GM18511 (cell line): ENCODE results near the gene OR10AD1.

Source experiments
- ATAC-seq: cut with Tn5 transposase; IDR thresholded peaks from one replicate; pipeline ENCODE4 v1.9.1; 2021; ENCODE audit warnings: mild to moderate bottlenecking, moderate library complexity; ENCODE audit not compliant: unreplicated experiment

OR10AD1 gene

DNA sequence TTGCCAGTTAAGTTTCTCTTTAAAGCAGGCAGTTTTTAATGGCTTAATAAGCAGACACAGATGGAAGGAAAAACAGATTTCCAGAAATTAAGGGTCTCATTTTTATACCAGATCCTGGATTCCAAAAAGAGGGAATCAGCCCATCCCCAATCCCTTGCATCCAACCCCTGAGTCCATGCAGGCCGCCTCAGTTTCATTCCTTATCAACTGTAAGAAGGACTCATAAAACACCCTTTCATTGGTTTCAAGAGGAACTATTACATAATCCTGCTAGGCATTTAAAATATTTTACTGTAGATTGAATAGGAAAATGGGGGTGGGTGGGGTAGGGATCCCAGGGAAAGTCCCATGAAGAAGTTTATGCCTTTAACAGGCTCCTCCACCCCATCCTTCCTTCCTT lies 10.2 kb downstream of the OR10AD1 start:
- ATAC-seq: no peak

DNA sequence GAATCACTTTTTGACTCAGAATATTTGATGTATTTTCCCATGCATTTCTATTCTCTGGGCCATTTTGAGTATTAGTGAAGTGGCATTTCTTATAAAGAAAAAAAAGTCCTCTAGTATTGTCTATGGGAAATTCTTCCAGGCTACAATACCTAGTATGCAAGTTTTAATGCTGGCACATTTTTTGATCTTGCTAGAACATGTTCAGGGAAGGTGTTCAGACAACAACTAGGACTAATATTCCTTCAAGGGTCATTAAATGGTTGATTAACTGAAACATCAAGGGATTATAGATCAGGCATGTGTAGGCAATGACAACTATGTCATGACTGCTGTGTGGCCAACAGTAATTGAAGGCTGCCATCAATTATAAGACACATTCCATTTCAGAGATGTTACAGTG lies 12.0 kb downstream of the OR10AD1 start:
- no peak for ATAC-seq

DNA sequence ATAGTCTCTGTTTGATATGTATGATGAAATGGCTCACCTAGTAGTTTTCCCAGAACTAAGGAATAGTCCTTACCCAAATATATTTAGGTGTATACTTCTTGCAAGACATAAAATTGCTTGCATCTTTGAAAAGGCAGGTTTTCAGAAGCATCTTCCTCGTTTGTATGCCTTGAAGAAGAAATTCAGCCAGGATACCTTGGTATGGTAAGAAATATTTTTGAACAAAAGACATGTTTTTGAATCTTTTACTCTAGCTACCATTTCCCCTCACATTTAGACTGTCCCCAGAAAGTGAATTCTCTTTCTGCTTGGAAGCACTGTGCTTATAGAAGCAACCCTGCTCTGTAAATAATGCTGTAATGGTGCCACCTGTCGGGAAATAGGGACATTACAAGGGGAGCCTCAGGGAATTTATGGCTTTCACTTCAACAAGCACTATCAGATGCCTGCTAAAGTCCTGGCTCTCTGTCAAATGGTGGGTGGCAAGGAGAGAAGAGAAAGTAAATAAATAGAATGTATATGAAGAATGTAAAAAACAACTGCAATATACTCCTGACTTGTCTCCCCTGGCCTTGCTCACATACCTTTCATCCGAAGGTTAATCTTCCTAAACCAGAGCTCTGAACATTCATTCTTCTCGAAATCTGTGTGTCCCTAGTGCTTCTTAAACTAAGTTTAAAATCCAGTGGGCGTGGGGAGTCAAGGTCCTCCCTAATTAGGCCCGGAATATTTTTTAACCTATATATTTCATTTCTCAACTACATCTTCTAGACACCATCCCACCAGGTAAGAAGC lies 13.6 kb downstream of the OR10AD1 start:
- ATAC-seq: peak; percentile 59

GRCh38 chr12:48187916-48188695 lies 15.0 kb downstream of the OR10AD1 start:
- ATAC-seq: no peak

DNA sequence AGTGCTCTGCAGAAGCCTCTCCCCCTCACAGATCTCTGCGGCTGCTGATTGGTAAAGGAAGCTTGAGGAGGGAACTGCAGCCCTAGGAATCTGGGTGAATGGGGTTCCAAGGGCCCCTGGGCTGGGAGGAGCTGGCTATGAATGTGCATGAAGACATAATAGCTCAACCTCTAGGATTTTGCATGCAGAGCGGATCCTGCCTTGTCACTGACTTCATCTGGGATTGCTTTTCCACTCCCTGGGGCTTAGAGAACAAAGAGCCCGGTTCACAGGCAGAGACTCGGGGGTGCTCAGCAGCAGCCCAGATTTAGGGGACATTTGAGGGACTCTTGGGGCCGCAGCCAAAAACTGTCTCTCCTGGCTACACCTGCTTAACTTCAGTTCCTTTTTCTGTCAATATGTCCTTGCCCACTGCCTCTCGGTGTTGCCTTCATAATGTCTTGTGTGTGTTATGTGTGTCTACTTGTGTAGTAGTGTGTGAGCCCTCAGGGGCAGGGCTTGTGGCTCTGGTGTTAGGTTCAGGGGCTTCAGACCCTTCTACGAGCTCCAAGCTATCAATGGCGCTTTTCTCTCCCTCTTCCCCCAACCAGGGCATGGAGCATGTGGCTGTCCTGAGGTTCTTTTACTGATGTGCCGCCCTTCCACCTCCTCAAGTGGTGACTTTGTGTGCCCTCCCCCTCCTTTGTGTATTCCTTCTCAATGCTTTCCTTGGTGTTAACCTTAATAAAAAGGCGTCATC lies 17.7 kb downstream of the OR10AD1 start:
- ATAC-seq: no peak

DNA sequence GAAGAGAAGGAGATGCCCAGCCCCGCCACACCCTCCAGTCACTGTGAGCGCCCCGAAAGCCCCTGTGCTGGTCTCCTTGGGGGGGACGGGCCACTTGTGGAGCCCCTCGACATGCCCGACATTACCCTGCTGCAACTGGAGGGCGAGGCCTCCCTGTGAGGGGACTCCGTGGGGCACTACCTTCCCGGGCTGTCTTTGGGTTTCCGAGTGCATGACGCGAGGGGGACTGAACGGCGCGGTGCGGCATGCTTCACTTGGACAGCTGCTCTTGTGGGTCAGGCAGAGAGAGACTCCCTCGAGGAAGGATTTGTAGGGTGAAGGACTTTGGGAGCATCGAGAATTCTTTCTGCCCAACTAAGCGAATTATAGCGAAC lies 18.6 kb downstream of the OR10AD1 start:
- ATAC-seq: no peak

DNA sequence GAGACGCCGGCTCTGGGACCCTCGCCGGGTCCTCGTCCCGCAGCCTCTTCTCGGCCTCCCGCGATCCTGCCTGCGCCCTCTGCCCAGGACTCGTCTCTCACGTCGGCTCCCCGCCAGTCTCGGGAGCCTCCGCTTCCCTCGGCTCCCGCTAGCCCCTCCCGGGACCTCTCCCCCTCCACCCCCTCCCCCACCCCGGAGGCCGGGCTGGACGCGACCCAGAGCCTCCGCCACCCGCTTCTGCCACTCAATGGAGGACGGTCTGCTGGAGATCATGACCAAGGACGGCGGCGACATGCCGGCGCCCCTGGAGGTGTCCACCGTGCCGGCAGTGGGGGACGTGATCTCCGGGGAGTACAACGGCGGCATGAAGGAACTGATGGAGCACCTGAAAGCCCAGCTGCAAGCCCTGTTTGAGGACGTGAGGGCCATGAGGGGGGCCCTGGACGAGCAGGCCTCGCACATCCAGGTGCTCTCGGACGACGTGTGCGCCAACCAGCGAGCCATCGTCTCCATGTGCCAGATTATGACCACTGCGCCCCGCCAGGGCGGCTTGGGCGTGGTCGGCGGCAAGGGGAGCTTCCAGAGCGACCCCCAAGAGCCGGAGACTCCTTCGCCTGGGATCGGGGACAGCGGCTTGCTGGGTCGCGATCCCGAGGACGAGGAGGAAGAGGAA lies 19.1 kb downstream of the OR10AD1 start:
- ATAC-seq: peak; percentile 5

DNA sequence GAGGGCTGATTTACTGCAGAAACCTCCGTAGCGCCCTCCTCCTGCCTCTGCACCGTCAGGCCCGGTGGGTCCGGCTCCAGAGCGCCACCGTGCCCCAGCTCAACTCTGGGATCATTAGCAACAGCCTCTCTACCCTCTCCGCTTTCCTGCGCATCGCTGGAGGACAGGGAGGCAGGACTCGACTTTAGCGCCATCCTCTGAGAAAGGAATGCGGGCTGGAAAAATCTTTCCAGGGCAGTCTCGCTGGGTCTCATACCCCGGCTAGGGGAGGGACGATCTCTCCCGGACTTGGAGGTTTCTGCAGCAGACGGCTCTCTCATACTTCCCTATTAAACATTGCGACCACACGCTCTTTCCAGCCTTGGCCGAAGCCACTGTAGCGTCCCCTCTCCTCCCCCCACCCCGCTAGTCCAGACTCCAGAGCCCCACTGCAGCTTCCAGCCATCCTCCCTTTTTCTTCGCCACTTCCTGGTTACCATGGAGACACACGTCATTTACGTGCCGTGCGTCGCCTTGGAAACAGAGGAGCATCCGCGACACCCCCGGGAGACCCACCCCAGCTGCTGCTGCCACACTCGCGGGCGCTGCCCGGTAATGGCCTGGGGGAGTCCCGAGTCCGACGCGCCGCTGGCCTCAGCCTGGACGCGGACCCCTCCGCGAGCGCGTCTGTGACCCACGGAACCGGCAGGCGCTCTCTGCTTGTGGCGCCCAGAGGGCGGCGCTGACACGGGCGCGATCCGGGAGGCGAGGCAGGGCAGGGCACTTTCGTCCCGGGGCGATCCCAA lies 19.8 kb downstream of the OR10AD1 start, which contains the start of gene CCDC184:
Gene CCDC184 (plus strand): TSS at position 554 of the 785 bp plus-strand sequence. CDS start 479 bp downstream, outside the sequence.
- ATAC-seq: peak; percentile 75

DNA sequence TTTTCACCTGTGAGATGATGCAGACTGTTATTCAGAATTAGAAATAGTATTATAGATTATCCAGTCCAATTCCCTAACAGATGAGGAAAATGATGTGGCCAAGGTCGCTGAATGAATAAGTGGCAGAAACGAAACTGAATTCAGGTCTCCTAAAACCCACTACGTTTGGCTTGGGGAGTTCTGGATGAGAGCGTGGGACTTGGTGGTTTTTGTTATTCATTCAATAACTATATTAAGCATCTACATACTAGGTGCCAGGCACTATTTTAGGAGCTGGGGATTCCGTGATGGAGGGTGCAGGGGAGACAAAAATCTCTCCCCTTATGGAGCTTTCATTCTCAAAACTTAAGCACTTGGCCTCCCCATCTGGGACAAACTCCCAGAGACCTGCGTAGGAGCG lies 20.5 kb downstream of the OR10AD1 start:
- ATAC-seq: no peak

DNA sequence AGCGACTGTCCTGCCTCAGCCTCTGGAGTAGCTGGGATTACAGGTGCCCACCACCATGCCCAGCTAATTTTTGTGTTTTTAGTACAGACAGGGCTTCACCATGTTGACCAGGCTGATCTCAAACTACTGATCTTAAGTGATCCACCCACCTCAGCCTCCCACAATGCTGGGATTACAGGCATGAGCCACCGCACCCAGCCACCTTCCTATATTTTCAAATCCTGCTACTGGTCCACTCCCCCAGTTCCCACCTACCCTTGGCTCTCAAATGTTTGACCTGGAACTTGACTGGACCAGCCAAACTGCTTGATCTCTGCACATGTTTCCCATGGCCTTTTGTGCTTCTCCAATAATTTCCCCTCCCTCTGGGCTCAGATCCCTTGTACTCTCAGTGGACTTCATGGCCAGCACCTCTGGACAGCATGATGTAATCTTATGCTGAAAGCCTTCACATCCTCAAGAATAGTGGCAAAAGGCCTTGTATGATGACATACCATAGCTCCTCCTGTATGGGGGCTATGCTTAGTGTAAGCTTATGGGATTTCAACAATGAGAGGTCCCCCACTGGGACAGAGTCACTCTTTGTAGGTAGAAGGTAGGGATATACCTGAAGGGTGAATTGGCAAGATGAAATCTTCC lies 22.1 kb downstream of the OR10AD1 start:
- no peak for ATAC-seq

GRCh38 chr12:48180424-48180823 lies 22.7 kb downstream of the OR10AD1 start:
- no peak for ATAC-seq

- ATAC-seq: no peak
Measured at GRCh38 chr12:48179466-48179865, 23.6 kb downstream of the OR10AD1 start.

DNA sequence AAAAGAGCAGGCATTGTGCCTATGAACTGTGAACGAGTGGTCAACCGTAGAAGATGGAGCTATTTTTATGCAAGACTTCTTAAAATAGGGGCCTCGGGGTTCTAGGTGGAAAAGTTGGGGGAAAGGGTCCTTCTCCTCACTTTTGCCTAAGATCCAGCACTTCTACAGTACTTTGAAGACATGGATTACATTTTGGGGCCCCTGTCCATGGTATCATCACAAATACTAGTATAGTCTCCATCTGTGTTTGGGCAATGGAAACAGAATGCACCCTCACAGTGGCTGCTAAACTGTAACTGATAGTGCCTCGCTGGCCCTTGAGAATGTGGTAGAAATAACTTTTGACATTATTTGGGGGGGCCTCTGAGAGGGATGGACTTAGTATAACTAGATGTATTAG lies 25.1 kb downstream of the OR10AD1 start:
- ATAC-seq: no peak

- no peak for ATAC-seq
Measured at GRCh38 chr12:48176417-48176751, 26.7 kb downstream of the OR10AD1 start.

GRCh38 chr12:48175613-48176416 lies 27.3 kb downstream of the OR10AD1 start:
- ATAC-seq: no peak

GRCh38 chr12:48169011-48169410 lies 34.1 kb downstream of the OR10AD1 start:
- no peak for ATAC-seq

GRCh38 chr12:48165089-48165981 lies 37.8 kb downstream of the OR10AD1 start:
- ATAC-seq: no peak

GRCh38 chr12:48164451-48164850 lies 38.6 kb downstream of the OR10AD1 start:
- ATAC-seq: no peak
